ENCODE results near the gene C1QTNF12.

C1QTNF12 gene

GRCh38 chr1:1246577-1247340, at the start of gene C1QTNF12:
Gene C1QTNF12, minus strand, starts transcription at chr1:1246722. Its CDS starts 32 bp downstream, at chr1:1246690.
- no peak for DNase-seq (ENCODE audit: extremely low read depth, low read depth)
- TF ChIP-seq CTCF (IDR thresholded peaks at IDR 0.05; ENCODE audit: low read depth, low read length), result no peak

- TF ChIP-seq CTCF (IDR thresholded peaks at IDR 0.05; ENCODE audit: low read depth, low read length), result no peak
Observed at GRCh38 chr1:1295154-1295923, 48.8 kb upstream of the C1QTNF12 start.

GRCh38 chr1:1294250-1294890, 47.8 kb upstream of the C1QTNF12 start:
- no peak for DNase-seq (ENCODE audit: extremely low read depth, low read depth)

More at GRCh38 chr1:1295154-1295923, 48.8 kb upstream of the C1QTNF12 start:
- DNase-seq (ENCODE audit: extremely low read depth, low read depth), result no peak

GRCh38 chr1:1293263-1294249, 47.0 kb upstream of the C1QTNF12 start:
- DNase-seq (ENCODE audit: extremely low read depth, low read depth), result no peak

More at GRCh38 chr1:1294250-1294890, 47.8 kb upstream of the C1QTNF12 start:
- TF ChIP-seq CTCF (IDR thresholded peaks at IDR 0.05; ENCODE audit: low read depth, low read length), result no peak

GRCh38 chr1:1292851-1293250, 46.3 kb upstream of the C1QTNF12 start:
- TF ChIP-seq CTCF (IDR thresholded peaks at IDR 0.05; ENCODE audit: low read depth, low read length), result no peak
- no peak for DNase-seq (ENCODE audit: extremely low read depth, low read depth)

More at GRCh38 chr1:1293263-1294249, 47.0 kb upstream of the C1QTNF12 start:
- TF ChIP-seq CTCF (IDR thresholded peaks at IDR 0.05; ENCODE audit: low read depth, low read length), result no peak

- TF ChIP-seq CTCF (IDR thresholded peaks at IDR 0.05; ENCODE audit: low read depth, low read length), result no peak
- DNase-seq (ENCODE audit: extremely low read depth, low read depth), result no peak
Observed at GRCh38 chr1:1292442-1292779, 45.9 kb upstream of the C1QTNF12 start.
